MM.1S (cell line): Measurements from ENCODE around the gene DTNB.

ENCODE experiments used
- DNase-seq: peaks from one replicate; pipeline ENCODE4 v3.0.0-alpha.2; 2015
- H2AFZ ChIP-seq: fragments of 300-600 bp; sonication (generic); 2 replicates; pipeline ENCODE4 v1.6.0; 2016; ENCODE audit warnings: antibody characterized with exemption, low read length
- H3F3A ChIP-seq: fragments of 300-600 bp; sonication (generic); 2 replicates; pipeline ENCODE4 v1.6.1; 2016; ENCODE audit warnings: mild to moderate bottlenecking, antibody characterized with exemption, low read length, moderate library complexity, mixed read lengths; ENCODE audit not compliant: insufficient read depth
- H3K27ac ChIP-seq: fragments of 300-600 bp; sonication (generic); 2 replicates; pipeline ENCODE4 v1.5.1; 2016; ENCODE audit warnings: mild to moderate bottlenecking, low read length
- H3K27me3 ChIP-seq: fragments of 300-600 bp; sonication (generic); replicated peaks from 2 replicates; pipeline ENCODE4 v1.6.0; 2016; ENCODE audit warnings: low read length; ENCODE audit not compliant: insufficient read depth
- H3K36me3 ChIP-seq: fragments of 300-600 bp; sonication (generic); replicated peaks from 2 replicates; pipeline ENCODE4 v1.6.1; 2016; ENCODE audit warnings: mild to moderate bottlenecking, low read length, mixed read lengths; ENCODE audit not compliant: insufficient read depth
- H3K4me1 ChIP-seq: fragments of 300-600 bp; sonication (generic); 2 replicates; pipeline ENCODE4 v1.6.1; 2016; ENCODE audit warnings: low read length, mixed read lengths
- H3K4me2 ChIP-seq: fragments of 300-600 bp; sonication (generic); 2 replicates; pipeline ENCODE4 v1.6.0; 2016; ENCODE audit warnings: low read depth, low read length
- H3K4me3 ChIP-seq: fragments of 300-600 bp; sonication (generic); 2 replicates; pipeline ENCODE4 v1.5.1; 2016; ENCODE audit warnings: low read length, mixed read lengths
- H3K79me2 ChIP-seq: fragments of 300-600 bp; sonication (generic); 2 replicates; pipeline ENCODE4 v1.6.1; 2016; ENCODE audit warnings: mixed run types, low read length, mixed read lengths
- H3K9ac ChIP-seq: fragments of 300-600 bp; sonication (generic); 2 replicates; pipeline ENCODE4 v1.6.1; 2016; ENCODE audit warnings: low read length, mixed read lengths
- H3K9me2 ChIP-seq: fragments of 300-600 bp; sonication (generic); replicated peaks from 2 replicates; pipeline ENCODE4 v1.6.1; 2016; ENCODE audit warnings: mild to moderate bottlenecking, low read length, mixed read lengths; ENCODE audit not compliant: insufficient read depth
- H3K9me3 ChIP-seq: fragments of 300-600 bp; sonication (generic); replicated peaks from 2 replicates; pipeline ENCODE4 v1.6.1; 2016; ENCODE audit warnings: mild to moderate bottlenecking, low read length, mixed read lengths; ENCODE audit not compliant: insufficient read depth
- H4K20me1 ChIP-seq: fragments of 300-600 bp; sonication (generic); 2 replicates; pipeline ENCODE4 v1.6.1; 2016; ENCODE audit warnings: mild to moderate bottlenecking, low read length, moderate library complexity, mixed read lengths; ENCODE audit not compliant: insufficient read depth
- CTCF ChIP-seq: fragments of 300-600 bp; sonication (generic); IDR thresholded peaks from 2 replicates; pipeline ENCODE4 v1.5.1; 2016; ENCODE audit warnings: antibody characterized with exemption, low read length, mixed read lengths
- EZH2 ChIP-seq: fragments of 300-600 bp; sonication (generic); optimal IDR thresholded peaks from 2 replicates; pipeline ENCODE3; 2017; ENCODE audit warnings: low read depth, mild to moderate bottlenecking, antibody characterized with exemption, low read length, mixed read lengths
- EZH2phosphoT487 ChIP-seq: fragments of 300-600 bp; sonication (generic); IDR thresholded peaks from 2 replicates; pipeline ENCODE4 v1.6.1; 2018; ENCODE audit warnings: antibody characterized with exemption, low read length

Gene DTNB

GRCh38 chr2:25340181-25340921 lies 333.0 kb downstream of the DTNB start:
- peaks cover 4% of the 10 kb centered on the region; the same call in 1 of the 2 replicates for H3K4me1 ChIP-seq
- no peak overlapping the region for H3K4me2 ChIP-seq
- H4K20me1 ChIP-seq, result no peaks in the 10 kb centered on the region; the same call in 1 of the 2 replicates
- H3K9me3 ChIP-seq, result no peaks in the 10 kb centered on the region
- H3F3A ChIP-seq, result no peaks in the 10 kb centered on the region
- no peak overlapping the region for H2AFZ ChIP-seq
- H3K9ac ChIP-seq, result no peak overlapping the region
- no peaks in the 10 kb centered on the region for H3K36me3 ChIP-seq
- no peaks in the 10 kb centered on the region for H3K9me2 ChIP-seq
- peaks cover 2% of the 10 kb centered on the region for H3K79me2 ChIP-seq
- no peak for DNase-seq
- H3K27ac ChIP-seq, result no peak overlapping the region
- no peaks in the 10 kb centered on the region for H3K27me3 ChIP-seq
- no peak overlapping the region for H3K4me3 ChIP-seq
- no peak for TF ChIP-seq EZH2phosphoT487
- no peak for TF ChIP-seq CTCF
- no peak for TF ChIP-seq EZH2

GRCh38 chr2:25339791-25340180 lies 333.6 kb downstream of the DTNB start:
- H3K79me2 ChIP-seq, result peaks cover 3% of the 10 kb centered on the region
- H4K20me1 ChIP-seq, result no peaks in the 10 kb centered on the region; the same call in 1 of the 2 replicates
- no peaks in the 10 kb centered on the region for H3F3A ChIP-seq
- no peak overlapping the region for H2AFZ ChIP-seq
- H3K4me3 ChIP-seq, result no peak overlapping the region
- no peaks in the 10 kb centered on the region for H3K27me3 ChIP-seq
- TF ChIP-seq EZH2, result no peak
- TF ChIP-seq EZH2phosphoT487, result no peak
- no peak for TF ChIP-seq CTCF
- no peak for DNase-seq
- no peaks in the 10 kb centered on the region for H3K9me2 ChIP-seq
- peaks cover 4% of the 10 kb centered on the region; the same call in 1 of the 2 replicates for H3K4me1 ChIP-seq
- H3K36me3 ChIP-seq, result no peaks in the 10 kb centered on the region
- no peaks in the 10 kb centered on the region for H3K9me3 ChIP-seq
- H3K4me2 ChIP-seq, result no peak overlapping the region
- no peak overlapping the region for H3K27ac ChIP-seq
- no peak overlapping the region for H3K9ac ChIP-seq

- no peak overlapping the region for H3K4me3 ChIP-seq
These were observed 334.1 kb downstream of the DTNB start for GRCh38 chr2:25339211-25339674.

More at GRCh38 chr2:25339211-25339674, 334.1 kb downstream of the DTNB start:
- TF ChIP-seq CTCF (no peak), EZH2phosphoT487 (no peak), EZH2 (no peak)
- Histone ChIP-seq H3K79me2 (peaks cover 3% of the 10 kb centered on the region), H2AFZ (no peak overlapping the region), H3K4me2 (no peak overlapping the region), H3K36me3 (no peaks in the 10 kb centered on the region), H3K27ac (no peak overlapping the region), H3K4me1 (peaks cover 4% of the 10 kb centered on the region; the same call in 1 of the 2 replicates), H3K9me3 (no peaks in the 10 kb centered on the region), H3K27me3 (no peaks in the 10 kb centered on the region), H3K9me2 (no peaks in the 10 kb centered on the region), H3K9ac (no peak overlapping the region), H3F3A (no peaks in the 10 kb centered on the region), H4K20me1 (no peaks in the 10 kb centered on the region; the same call in 1 of the 2 replicates)
- no peak for DNase-seq
